IPS DF 19.7 (cell line): ENCODE data around the gene PXN.

Experiments used
- DNase-seq: peaks from one replicate; pipeline ENCODE4 v3.0.0-alpha.2; 2013; ENCODE audit warnings: low read depth, low spot score

Gene PXN

DNA sequence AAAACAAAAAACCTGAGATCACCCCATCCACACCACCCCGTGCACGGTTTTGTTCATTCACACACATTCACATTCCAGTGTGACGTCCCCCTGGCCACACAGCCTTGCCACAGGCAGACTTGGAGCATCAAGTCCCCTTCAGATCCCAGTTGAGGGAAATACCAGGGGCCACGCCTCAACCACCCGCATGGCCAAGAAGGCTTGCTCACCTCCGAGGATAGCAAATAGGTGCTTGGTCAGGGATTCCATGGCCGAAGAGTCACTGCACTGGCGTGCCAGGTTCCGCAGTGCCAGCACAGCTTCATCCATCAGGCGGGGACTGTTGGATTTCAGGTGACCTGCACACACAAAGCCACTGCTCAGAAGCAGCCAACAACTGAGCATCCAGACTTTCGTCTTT, 90.0 kb downstream of the PXN start:
- DNase-seq: no peak

- no peak for DNase-seq
Observed at GRCh38 chr12:120175062-120175461, 90.5 kb downstream of the PXN start.

- no peak for DNase-seq
Observed at GRCh38 chr12:120172053-120172452, 93.5 kb downstream of the PXN start.

DNA sequence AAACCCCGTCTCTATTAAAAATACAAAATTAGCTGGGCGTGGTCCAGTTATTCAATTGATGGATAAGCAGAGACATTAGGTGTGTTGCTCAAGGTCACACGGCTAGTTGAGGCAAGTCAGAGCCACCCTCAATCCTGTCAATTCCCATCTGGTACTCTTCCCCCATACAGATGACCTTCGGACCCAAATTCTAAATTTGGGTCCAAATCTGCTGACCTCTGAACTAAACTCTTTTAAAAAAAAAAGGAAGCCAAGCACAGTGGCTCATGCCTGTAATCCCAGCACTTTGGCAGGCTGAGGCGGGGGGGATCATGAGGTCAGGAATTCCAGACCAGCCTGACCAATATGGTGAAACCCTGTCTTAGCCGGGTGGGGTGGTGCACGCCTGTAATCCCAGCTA, 94.9 kb downstream of the PXN start:
- DNase-seq: no peak

DNA sequence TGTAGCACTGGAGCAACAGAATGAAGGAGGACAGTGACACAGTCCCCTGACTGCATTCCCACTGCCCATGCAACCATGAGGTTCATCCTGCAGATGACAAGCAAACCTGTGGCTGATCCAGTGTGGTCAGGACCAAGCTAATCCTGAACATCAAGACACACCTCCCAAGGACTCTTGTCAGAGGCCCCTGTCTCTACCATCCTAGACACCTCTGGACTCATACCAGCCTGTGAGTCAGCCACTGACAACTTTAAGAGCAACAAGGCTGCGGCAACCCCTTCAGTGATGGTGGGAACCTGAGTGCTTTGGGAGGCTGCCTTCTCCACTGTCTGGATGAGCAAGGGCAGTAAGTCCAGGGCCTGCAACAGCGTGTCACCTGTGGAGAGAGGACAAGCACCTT, 95.6 kb downstream of the PXN start:
- DNase-seq: no peak

DNA sequence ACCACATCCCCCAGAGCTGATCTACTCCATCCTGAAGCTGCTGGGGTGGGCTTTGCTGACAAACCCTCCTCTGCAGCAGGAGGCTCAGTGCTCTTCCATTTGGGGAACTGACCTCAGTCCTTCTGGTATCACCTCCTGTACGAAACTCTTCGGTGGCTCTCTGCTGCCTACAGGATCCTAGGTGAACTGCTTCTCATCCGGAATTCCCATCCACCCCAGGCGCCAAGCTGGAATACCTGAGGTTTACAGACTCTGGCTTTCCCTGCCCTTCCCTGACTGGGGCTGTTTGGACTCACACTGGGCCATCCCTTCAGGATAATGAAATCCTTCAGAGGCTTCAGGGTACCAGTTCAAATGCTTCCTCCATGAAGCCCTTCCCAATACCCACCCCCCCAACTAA, 97.2 kb downstream of the PXN start:
- no peak for DNase-seq

GRCh38 chr12:120167529-120168095, 97.9 kb downstream of the PXN start:
- DNase-seq: no peak

GRCh38 chr12:120164293-120164692, 101.2 kb downstream of the PXN start:
- no peak for DNase-seq

DNA sequence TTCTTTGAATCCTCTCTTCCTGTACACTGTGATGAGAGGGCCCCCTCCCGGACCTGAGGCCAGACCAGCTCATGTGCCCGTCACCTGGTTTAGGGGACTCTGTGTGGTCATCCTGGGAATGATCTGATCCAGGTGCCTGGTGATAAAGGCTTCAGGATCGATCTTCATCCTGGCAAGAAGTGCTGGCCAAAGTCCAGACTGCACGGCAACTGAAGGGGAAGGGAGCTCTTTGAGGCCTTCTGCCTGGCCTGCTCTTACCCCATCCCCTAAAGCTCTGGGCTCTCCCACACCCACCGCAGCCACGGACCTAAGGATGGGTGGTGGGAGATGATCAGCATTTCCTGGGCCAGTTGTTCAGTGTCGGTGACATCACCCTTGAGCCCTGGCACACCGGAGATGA, 102.8 kb downstream of the PXN start:
- no peak for DNase-seq

- DNase-seq: no peak
Observed at GRCh38 chr12:120161852-120162251, 103.7 kb downstream of the PXN start.
